HG02852 (cell line): ENCODE measurements around the gene SLC4A3.
A peak's percentile ranks its signal among the peaks of the same experiment; 100 is the strongest.
"Not testable (repeated sequence)": the region's sequence is repeated elsewhere in the genome, so short reads cannot be mapped to it uniquely, and the experiment has no call there.

ENCODE experiments used
- ATAC-seq: cut with Tn5 transposase; IDR thresholded peaks from one replicate; pipeline ENCODE4 v1.9.1; 2021; ENCODE audit warnings: mild to moderate bottlenecking, moderate library complexity; ENCODE audit not compliant: unreplicated experiment

The SLC4A3 gene

DNA sequence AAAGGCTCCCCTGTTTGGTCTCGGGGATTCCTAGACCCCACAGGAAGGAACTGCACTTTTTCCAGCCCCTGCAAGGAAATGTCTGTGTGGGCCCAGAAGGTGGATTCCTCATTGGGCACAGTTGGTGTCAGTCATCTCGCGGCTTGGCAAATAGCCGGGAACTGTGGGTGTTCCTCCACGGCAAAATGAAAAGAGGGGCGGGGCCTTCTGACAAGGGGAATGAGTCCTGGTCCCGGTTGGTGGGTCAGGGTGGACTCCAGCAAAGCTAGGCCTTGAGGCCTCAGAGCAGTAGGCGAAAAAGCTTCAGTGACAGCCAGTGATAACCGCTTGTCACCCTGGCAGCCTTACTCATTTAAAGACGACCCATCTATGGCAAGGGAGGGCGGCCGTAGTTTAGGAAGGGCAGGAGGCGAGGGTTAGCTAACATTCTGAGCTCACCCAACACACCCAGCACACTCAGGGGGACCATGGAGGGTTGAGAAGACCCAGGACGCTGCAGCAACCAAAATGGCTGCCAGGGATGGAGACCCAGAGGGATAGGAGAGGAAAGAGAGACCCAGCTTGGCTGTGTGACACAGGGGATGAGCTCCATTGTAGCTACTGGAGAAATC, 16.5 kb downstream of the SLC4A3 start:
- ATAC-seq, result no peak

DNA sequence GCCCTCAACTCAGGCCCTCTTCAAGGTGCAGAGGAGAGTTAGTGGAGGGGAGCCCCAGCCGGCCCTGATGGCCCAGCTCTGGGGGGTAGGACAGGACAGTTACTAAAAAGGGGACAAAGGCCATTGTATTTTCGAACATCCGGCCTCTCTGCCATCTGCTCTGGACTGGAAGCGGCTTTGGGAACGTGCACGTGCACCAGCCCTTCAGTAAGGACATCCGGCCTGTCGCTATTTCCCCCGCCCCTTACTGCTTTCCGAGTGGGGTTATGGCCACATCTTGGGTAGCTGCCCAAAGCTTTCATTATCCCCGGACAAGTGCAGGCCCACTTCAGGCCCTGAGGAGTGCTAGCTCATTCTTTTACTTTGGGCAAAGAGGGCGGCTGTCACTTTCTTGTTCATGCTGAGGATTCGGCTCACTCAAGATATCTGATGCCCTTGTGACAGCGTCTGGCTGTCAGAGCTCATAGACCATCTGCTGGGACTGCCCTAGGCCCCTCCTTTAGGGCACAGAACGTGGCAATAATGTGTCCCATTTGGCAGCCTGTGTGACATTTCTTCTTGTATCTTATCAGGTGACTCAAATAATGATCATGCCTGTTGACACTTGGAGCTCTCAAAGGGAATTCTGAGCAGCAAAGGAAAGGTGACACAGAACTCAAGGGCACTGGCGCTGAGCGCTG, 17.5 kb downstream of the SLC4A3 start:
- no peak for ATAC-seq

- no peak for ATAC-seq
These were observed 18.4 kb downstream of the SLC4A3 start for GRCh38 chr2:219645631-219646527.

DNA sequence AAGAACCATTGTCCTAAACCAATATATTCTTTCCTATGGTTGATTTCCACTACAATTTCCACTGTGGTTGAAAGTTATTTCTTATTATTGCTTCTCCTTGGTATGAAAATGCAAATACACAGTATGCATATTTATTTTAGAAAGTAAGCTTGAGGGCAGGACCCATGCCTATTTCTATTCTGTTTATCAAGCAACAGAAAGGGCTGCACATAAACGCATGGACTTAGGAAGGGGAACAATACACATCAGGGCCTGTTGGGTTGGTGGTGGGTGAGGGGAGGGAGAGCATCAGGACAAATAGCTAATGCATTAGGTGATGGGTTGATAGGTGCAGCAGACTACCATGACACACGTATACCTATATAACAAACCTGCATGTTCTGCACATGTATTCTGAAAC, 20.7 kb downstream of the SLC4A3 start:
- ATAC-seq, result no peak

GRCh38 chr2:219648963-219649362, 21.5 kb downstream of the SLC4A3 start:
- no peak for ATAC-seq

- no peak for ATAC-seq
These were observed 23.2 kb downstream of the SLC4A3 start for GRCh38 chr2:219650426-219651248.

GRCh38 chr2:219651656-219652055, 24.2 kb downstream of the SLC4A3 start:
- not testable (repeated sequence) for ATAC-seq

- no peak for ATAC-seq
These were observed 29.1 kb downstream of the SLC4A3 start for GRCh38 chr2:219656526-219656925.

DNA sequence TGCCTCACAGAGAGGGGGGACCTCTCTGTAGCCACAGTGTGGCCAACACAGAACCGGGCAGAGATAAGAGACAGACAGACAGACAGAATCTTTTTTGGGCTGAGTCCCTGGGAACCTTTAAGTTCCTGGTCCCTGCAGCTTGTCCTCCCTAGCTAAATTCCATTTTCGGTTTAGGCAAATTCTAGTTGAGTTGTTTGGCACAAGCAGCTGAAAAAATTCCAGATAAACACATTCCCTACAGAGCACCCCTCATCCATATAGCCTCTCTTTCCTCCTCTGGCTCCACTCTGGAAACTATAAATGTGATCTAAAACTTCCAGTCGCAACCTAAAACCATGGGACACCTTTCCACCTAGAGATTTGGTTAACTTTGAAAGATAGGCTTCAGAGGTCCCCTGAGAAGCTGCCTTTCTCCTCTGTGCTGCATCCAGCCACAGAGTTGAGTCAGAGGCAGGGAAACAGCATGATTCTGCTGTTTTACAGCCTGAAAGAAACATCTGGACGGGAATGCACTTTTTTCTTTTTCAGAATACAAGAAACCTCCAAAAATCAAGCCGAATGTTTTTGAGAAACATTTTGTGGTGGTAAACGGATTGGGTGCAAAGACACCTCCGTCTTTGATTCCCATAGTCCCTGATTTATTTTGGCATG, 30.9 kb downstream of the SLC4A3 start:
- ATAC-seq, result no peak

- no peak for ATAC-seq
These were observed 31.4 kb downstream of the SLC4A3 start for GRCh38 chr2:219658874-219659273.

GRCh38 chr2:219661197-219661954, 33.9 kb downstream of the SLC4A3 start:
- peak; percentile 91 for ATAC-seq

DNA sequence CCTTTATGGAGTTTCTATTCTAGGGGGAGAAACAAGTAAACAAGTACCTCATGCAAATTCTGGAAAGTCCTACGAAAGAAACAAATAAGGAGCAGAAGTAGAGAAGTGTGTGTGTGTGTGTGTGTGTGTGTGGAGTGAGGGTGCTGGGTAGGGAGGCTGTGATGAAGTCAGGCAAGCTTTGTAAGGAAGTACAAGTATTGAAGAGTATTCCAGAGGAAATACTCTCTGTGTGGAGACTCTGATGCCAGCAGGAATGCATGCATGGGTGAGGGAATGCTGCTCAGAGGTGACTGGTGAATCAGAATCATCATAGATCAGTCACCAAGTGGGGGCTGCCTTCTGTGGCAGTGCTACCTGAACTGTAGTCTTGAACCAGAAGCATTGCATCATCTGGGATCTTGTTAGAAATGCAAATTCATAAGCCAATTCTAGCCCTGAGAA, 34.5 kb downstream of the SLC4A3 start:
- ATAC-seq, result peak; percentile 19

DNA sequence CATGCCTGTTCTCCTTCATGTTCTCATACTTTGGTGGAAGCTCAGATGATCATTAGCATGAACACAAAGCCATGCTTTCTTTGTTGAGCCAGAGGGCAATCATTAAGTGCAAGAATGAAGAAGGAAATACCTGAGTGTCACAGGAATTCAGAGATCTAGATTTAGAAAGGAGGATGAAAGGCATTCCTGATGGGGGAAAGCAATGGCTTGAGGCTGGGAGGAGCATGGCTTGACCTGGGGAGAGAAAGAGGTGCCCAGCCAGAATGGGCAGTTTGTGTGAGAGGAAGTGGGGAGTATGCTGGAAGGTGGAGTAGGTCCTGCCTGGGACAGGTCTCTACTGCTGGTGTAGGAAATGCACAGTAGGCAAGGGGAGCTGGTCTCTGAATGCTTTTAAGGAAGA, 35.1 kb downstream of the SLC4A3 start:
- no peak for ATAC-seq

GRCh38 chr2:219663116-219663762, 35.8 kb downstream of the SLC4A3 start:
- ATAC-seq, result no peak

- no peak for ATAC-seq
These were observed 36.6 kb downstream of the SLC4A3 start for GRCh38 chr2:219664041-219664440.

GRCh38 chr2:219664944-219665343, 37.5 kb downstream of the SLC4A3 start:
- ATAC-seq, result no peak

DNA sequence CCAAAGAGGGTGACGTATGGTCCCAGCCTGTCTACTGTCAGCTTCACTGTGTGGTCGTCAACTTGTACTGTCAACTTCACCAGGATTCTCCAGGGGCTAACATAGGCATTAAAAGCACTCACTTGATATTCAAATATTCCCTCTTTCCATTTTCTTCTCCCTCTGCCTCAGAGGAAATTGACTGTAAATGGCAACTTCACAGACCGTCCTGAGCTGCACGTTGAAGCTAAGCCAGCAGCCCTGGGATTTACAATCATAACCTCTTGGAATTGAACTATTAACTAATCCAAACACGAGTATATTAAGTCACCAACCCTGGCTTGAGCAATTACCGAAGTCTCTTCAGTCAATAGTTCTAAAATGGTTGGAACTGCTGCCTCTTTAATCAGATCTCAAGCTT, 38.5 kb downstream of the SLC4A3 start:
- no peak for ATAC-seq

DNA sequence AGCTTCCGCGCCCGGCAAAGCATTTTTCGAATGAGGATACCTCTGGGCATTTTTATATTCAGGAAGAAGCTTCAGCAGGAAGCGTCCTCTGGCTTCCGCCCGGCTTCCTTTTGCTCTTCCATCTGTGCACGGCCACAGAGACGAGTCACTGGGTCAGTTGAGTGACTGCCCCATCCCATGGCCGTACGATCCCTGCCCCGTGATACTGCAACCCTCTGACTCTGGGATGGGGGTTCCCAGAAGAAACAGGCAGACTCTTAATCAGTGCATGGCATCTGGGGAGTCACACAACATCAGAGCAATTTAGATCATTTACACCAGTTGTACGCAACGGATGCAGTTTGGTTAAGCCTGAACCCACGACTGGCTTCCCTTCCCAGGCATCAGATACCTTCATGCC, 40.9 kb downstream of the SLC4A3 start:
- ATAC-seq, result no peak

GRCh38 chr2:219670386-219670785, 43.0 kb downstream of the SLC4A3 start:
- ATAC-seq, result no peak
